GM12878 (cell line): ENCODE results near the gene CDHR5. TPM values are rescaled to one million over a fixed set of nuclear protein-coding genes. Genes with fewer than 3 reads are reported as not detected.

Experiments
- ATAC-seq: fragments of 200-7000 bp; cut with Tn5 transposase; 3 replicates; pipeline ENCODE4 v1.9.1; 2020; ENCODE audit warnings: mild to moderate bottlenecking, moderate library complexity
- BruUV-seq: library from RNA; stranded (reverse); fragments of 400-500 nt; replicated peaks from 2 replicates; lab custom pipeline; 2021; lab: Mats Ljungman, UMichigan
- CTCF ChIA-PET: fragments of 300-600 bp; sonication (Branson Sonifier 250); formaldehyde crosslinking; extraction: SDS; loops from one replicate; lab custom pipeline; 2021; ENCODE audit warnings: inconsistent platforms; lab: Yijun Ruan, JAX
- POLR2A ChIA-PET: fragments of 350-600 bp; formaldehyde crosslinking; extraction: SDS; loops from one replicate; lab custom pipeline; 2021; ENCODE audit warnings: inconsistent platforms; lab: Charles Lee
- RAD21 ChIA-PET: fragments of 300-600 bp; sonication (Branson Sonifier 250); formaldehyde crosslinking; loops from one replicate; lab custom pipeline; 2023; ENCODE audit warnings: antibody characterized with exemption; ENCODE audit not compliant: unreplicated experiment; lab: Charles Lee
- SMC1A ChIA-PET: fragments of 300-600 bp; sonication (Branson Sonifier 250); formaldehyde crosslinking; loops from one replicate; lab custom pipeline; 2023; ENCODE audit not compliant: unreplicated experiment, uncharacterized antibody; lab: Charles Lee
- DNase-seq: peaks from one replicate; pipeline ENCODE4 v3.0.0-alpha.2; 2011; ENCODE audit warnings: low read depth, low spot score
- FAIRE-seq: peaks from 3 replicates; lab custom pipeline; 2011; peaks lifted over from hg19 to GRCh38; lab: Jason Lieb, UNC
- H2AFZ ChIP-seq: 2 replicates; pipeline ENCODE4 v1.6.0; 2011; ENCODE audit warnings: low read depth, low read length, control low read depth; ENCODE audit not compliant: control insufficient read depth
- H3K27ac ChIP-seq: 2 replicates; pipeline ENCODE4 v1.5.1; 2011; ENCODE audit warnings: control low read depth; ENCODE audit not compliant: control insufficient read depth, insufficient read depth
- H3K27me3 ChIP-seq, 2 experiments: replicated peaks in 1 of 2; 2 replicates each; pipeline versions ENCODE4 v1.6.0 to v1.6.1; 2011; ENCODE audit warnings: low read length in 1 of 2; ENCODE audit not compliant: control insufficient read depth in 2 of 2, insufficient read depth in 2 of 2
- H3K36me3 ChIP-seq, 2 experiments: 2 replicates each; pipeline ENCODE4 v1.5.1; 2011; ENCODE audit warnings: low read length in 1 of 2; ENCODE audit not compliant: control insufficient read depth in 2 of 2, insufficient read depth in 2 of 2
- H3K4me1 ChIP-seq: 2 replicates; pipeline ENCODE4 v1.6.1; 2011; ENCODE audit warnings: mild to moderate bottlenecking, low read length, moderate library complexity, mixed read lengths; ENCODE audit not compliant: control insufficient read depth, insufficient read depth
- H3K4me2 ChIP-seq: 2 replicates; pipeline ENCODE4 v1.6.0; 2011; ENCODE audit warnings: control low read depth; ENCODE audit not compliant: control insufficient read depth, insufficient read depth
- H3K4me3 ChIP-seq: fragments of 200-600 bp; sonication (generic); 2 replicates; pipeline ENCODE4 v1.5.1; 2016
- H3K79me2 ChIP-seq: 2 replicates; pipeline ENCODE4 v1.6.0; 2011; ENCODE audit warnings: low read length; ENCODE audit not compliant: control insufficient read depth, insufficient read depth
- H3K9ac ChIP-seq: 2 replicates; pipeline ENCODE4 v1.8.0; 2011; ENCODE audit warnings: low read length, control low read depth, mixed read lengths; ENCODE audit not compliant: control insufficient read depth, insufficient read depth
- H3K9me3 ChIP-seq: replicated peaks from 3 replicates; pipeline ENCODE4 v1.5.1; 2011; ENCODE audit warnings: mild to moderate bottlenecking, low read length; ENCODE audit not compliant: control insufficient read depth, insufficient read depth
- H4K20me1 ChIP-seq: 2 replicates; pipeline ENCODE4 v1.6.0; 2011; ENCODE audit not compliant: control insufficient read depth, insufficient read depth
- ATF7 ChIP-seq: fragments of 450-650 bp; IDR thresholded peaks from 2 replicates; pipeline ENCODE4 v1.6.1; 2016; ENCODE audit warnings: low read depth, mild to moderate bottlenecking
- CEBPB ChIP-seq, 2 experiments: fragments of 150-350 bp in 1 of 2; IDR thresholded peaks; 2 replicates each; pipeline ENCODE4 v1.6.1; 2012 to 2014; ENCODE audit warnings: low read depth in 2 of 2, low read length in 2 of 2, borderline replicate concordance in 1 of 2, inconsistent platforms in 1 of 2
- CEBPZ ChIP-seq: fragments of 150-350 bp; IDR thresholded peaks from 2 replicates; pipeline ENCODE4 v1.6.1; 2016; ENCODE audit warnings: low read depth, low read length
- ETV6 ChIP-seq, 2 experiments: fragments of 450-650 bp in 1 of 2; IDR thresholded peaks in 1 of 2; conservative IDR thresholded peaks in 1 of 2; 2 replicates each; pipeline ENCODE4 v1.6.1; 2014; ENCODE audit warnings: antibody characterized with exemption in 1 of 2, borderline replicate concordance in 1 of 2, low read depth in 1 of 2, mild to moderate bottlenecking in 1 of 2, moderate library complexity in 1 of 2
- NFYA ChIP-seq: IDR thresholded peaks from 2 replicates; pipeline ENCODE4 v1.6.1; 2011; ENCODE audit warnings: low read depth, mild to moderate bottlenecking, low read length, improper control_type of control experiment, borderline replicate concordance
- SP1 ChIP-seq: IDR thresholded peaks from one replicate; pipeline ENCODE4 v1.6.1; 2011; ENCODE audit warnings: low read depth, low read length
- STAT1 ChIP-seq: fragments of 450-650 bp; conservative IDR thresholded peaks from 2 replicates; pipeline ENCODE4 v1.6.1; 2014; ENCODE audit warnings: antibody characterized with exemption, mild to moderate bottlenecking
- TBL1XR1 ChIP-seq: IDR thresholded peaks from 2 replicates; pipeline ENCODE4 v1.6.1; 2012; ENCODE audit warnings: low read depth, low read length, improper control_type of control experiment
- USF1 ChIP-seq: IDR thresholded peaks from 2 replicates; pipeline ENCODE4 v1.6.1; 2011; ENCODE audit warnings: borderline replicate concordance, low read depth, mild to moderate bottlenecking, moderate library complexity, mixed read lengths, low read length; ENCODE audit not compliant: insufficient read depth; ENCODE audit errors: extremely low read length
- ZBTB40 ChIP-seq: fragments of 450-650 bp; IDR thresholded peaks from 2 replicates; pipeline ENCODE4 v1.6.1; 2016; ENCODE audit warnings: mild to moderate bottlenecking, moderate library complexity, borderline replicate concordance
- WGBS: methylation state at CpG from one replicate; pipeline ENCODE4 v1.1.6; 2016; ENCODE audit warnings: low lambda C conversion rate; ENCODE audit not compliant: insufficient replicate concordance, insufficient coverage; ENCODE audit errors: missing lambda C conversion rate; 5-methylcytosine and 5-hydroxymethylcytosine counted together
- in situ Hi-C: fragments of 300-500 bp; cut with MboI; formaldehyde crosslinking; loops from 9 replicates; pipeline ENCODE4 v1.14.3; 2018; ENCODE audit warnings: mixed read lengths
- intact Hi-C: fragments of 100-400 bp; cut with micrococcal nuclease; formaldehyde crosslinking; loops from one replicate; pipeline ENCODE4 v1.14.2; 2022; ENCODE audit not compliant: unreplicated experiment
- polyA plus RNA-seq, 11 experiments: library from polyadenylated mRNA; depleted of rRNA in 4 of 11; unstranded in 6 of 11; stranded (reverse) in 5 of 11; fragments of >200 nt; fragmentation: Nextera tagmentation in 4 of 11; fragmentation: Illumina TruSeq in 1 of 11; extraction: Ambion mirVana in 4 of 11; extraction: Trizol in 1 of 11; gene quantifications; 1 replicate in 1 of 11; 2 replicates in 10 of 11; pipeline versions ENCODE4 v1.2.1 to v1.2.3, GENCODE V29; 2011 to 2016; ENCODE audit warnings: inconsistent platforms in 2 of 11, missing spikeins in 2 of 11, low read depth in 1 of 11
- total RNA-seq, 4 experiments: library from RNA; depleted of rRNA in 3 of 4; stranded (reverse); fragments of >200 nt in 3 of 4; fragmentation: Illumina TruSeq in 1 of 4; extraction: Trizol in 1 of 4; gene quantifications; 2 replicates each; pipeline versions ENCODE4 v1.2.1 to v1.2.3, GENCODE V29; 2013 to 2021

CDHR5 gene
- total and polyA plus RNA-seq, 10 of the 15 experiments (the other 5 are each of a cell fraction or from before 2014, with no cell fraction given): 0.06 TPM; not detected in 9

- TF ChIP-seq USF1 (no peak), TBL1XR1 (no peak), CEBPZ (no peak), STAT1 (no peak), SP1 (no peak), ETV6 (conservative IDR thresholded peaks at IDR 0.05 in 1 of 2, IDR thresholded peaks at IDR 0.05 in 1 of 2; ENCODE audit: borderline replicate concordance in 1 of 2, low read depth in 1 of 2) (no peak)
These were observed 31.7 kb upstream of the CDHR5 start (continued) for GRCh38 chr11:656426-656825.

GRCh38 chr11:655036-655726 lies 30.4 kb upstream of the CDHR5 start:
- ChIA-PET CTCF (interaction anchor here (1.5 kb wide), 1 partner anchor 72 kb away, joined by 3 read pairs; no protein-coding TSS in a partner anchor), RAD21 (no interaction called here), POLR2A (interaction anchor here (0.7 kb wide), 1 partner anchor 156 kb away, joined by 3 read pairs; no protein-coding TSS in a partner anchor), SMC1A (no interaction called here)
- no peak overlapping the region for H3K4me3 ChIP-seq
- no peaks in the 10 kb centered on the region for H3K79me2 ChIP-seq
- DNase-seq: no peak
- no peaks in the 10 kb centered on the region for H3K27me3 ChIP-seq
- peaks cover 8% of the 10 kb centered on the region for H3K4me1 ChIP-seq
- no peak overlapping the region for H3K27ac ChIP-seq
- BruUV-seq: no TSS peak
- H2AFZ ChIP-seq: no peak overlapping the region
- H3K36me3 ChIP-seq: peaks cover 2 to 13% of the 10 kb centered on the region in 2 experiments; a peak in 3 of 4 replicates
- FAIRE-seq: no peak
- no peak overlapping the region for H3K9ac ChIP-seq
- no peaks in the 10 kb centered on the region for H3K9me3 ChIP-seq
- WGBS: 95% methylated on average over 30 of the region's 30 CpGs
- intact Hi-C loops (no loop called here), in situ Hi-C loops (no loop called here)
- H4K20me1 ChIP-seq: no peaks in the 10 kb centered on the region
- H3K4me2 ChIP-seq: no peak overlapping the region
- ATAC-seq: no peak
- no peak for TF ChIP-seq ATF7
- TF ChIP-seq CEBPB (IDR thresholded peaks at IDR 0.05; ENCODE audit: borderline replicate concordance in 1 of 2, low read depth in 2 of 2, low read length in 2 of 2): no peak
- TF ChIP-seq NFYA: no peak
- no peak for TF ChIP-seq ZBTB40
